T-helper 2 cell treated with Interferon-gamma antibody and Interleukin-4, amounts not matched to agents 100 ng/mL and 5 ng/mL, for 36 hours (primary cell): Measurements from ENCODE around the gene AR. TPM values are rescaled to one million over a fixed set of nuclear protein-coding genes. Genes with fewer than 3 reads are reported as not detected.
"Not testable (repeated sequence)": the region's sequence is repeated elsewhere in the genome, so short reads cannot be mapped to it uniquely, and the experiment has no call there.

Experiments
- intact Hi-C: fragments of 100-400 bp; cut with micrococcal nuclease; formaldehyde crosslinking; loops from one replicate; pipeline ENCODE4 v1.15.1; 2023
- total RNA-seq: library from RNA; stranded (reverse); gene quantifications from 2 replicates; pipeline ENCODE4 v1.2.3, GENCODE V29; 2022

The AR gene
- total RNA-seq, 1 donor from 2014 or later: 0.48 TPM

DNA sequence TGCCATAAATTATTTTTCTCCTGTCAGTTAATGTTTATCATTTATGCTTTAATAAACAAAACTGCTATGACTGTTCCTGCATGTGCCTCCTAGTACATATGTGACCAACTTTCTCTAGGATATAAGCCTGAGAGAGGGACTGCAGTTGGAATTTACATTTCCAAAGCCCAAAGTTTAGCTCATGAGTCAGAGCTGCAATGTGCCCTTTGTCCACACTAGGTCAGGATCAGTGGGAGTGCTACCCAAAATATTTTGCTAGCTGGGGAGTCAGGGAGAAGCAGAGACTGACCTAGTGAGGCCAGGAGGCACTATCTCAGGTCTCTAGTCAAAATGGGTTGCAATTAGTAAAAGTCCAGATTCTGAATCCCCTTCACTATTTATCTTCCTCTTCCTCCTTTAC lies 92.7 kb downstream of the AR start:
- intact Hi-C loops: no loop called here

DNA sequence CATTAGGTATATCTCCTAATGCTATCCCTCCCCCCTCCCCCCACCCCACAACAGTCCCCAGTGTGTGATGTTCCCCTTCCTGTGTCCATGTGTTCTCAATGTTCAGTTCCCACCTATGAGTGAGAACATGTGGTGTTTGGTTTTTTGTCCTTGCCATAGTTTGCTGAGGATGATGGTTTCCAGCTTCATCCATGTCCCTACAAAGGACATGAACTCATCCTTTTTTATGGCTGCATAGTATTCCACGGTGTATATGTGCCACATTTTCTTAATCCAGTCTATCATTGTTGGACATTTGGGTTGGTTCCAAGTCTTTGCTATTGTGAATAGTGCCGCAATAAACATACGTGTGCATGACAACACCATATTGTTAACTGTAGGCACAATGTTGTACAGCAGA lies 93.5 kb downstream of the AR start:
- intact Hi-C loops: not testable (repeated sequence)

GRCh38 chrX:67648361-67648760 lies 104.5 kb downstream of the AR start:
- intact Hi-C loops: no loop called here

DNA sequence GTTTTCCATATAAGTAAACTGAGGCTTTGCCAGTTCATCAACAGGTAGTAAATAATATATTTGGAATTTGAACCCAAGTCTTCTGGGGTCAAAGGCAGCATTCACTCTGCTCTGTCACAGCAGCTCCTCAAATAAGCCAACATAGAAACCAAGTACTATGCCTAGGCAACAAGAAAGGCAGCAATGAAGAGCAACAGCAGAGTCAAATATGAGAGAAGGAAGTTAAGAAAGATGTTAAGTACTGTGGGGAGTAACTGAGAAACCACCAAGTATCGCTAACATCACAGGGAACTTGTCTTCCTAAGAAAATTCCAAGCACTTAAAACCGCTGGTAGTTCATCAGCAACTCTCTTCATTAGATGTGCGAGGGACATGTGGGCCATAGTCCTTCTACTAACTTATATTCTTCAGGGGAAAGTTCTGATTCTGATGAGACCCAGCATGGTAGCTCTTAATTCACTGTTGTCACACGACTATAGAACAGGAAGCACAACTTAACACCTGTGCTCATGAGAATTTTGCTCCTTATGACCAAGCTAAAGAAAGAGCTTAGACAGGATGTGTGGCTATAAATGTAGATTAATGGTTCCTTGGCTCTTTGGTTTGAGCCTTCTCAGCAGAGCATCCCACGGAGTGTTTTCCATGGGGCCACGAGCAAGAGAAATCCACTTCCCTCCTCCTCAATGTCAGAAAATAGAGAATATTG lies 107.8 kb downstream of the AR start:
- intact Hi-C loops: no loop called here

GRCh38 chrX:67652543-67652942 lies 108.7 kb downstream of the AR start:
- intact Hi-C loops: no loop called here

DNA sequence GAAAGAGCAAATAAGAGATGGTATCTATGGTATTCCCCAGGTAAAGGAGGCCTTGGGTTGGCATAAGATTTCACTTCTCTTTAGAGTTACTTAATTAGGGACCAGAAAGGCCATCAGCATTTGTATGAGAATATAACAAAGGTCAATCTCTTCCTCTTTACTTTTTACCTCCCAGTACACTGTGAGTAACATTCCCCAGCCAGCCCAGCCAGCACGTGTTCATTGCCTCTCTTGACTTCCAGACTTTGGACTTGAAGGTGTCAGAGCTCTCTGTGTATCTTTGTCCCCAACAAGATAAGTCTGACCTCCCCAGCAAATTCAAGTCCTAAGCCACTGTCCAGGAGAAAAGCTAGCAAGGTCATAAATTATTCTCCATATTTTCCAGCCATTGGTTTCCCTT lies 110.5 kb downstream of the AR start:
- intact Hi-C loops: no loop called here

GRCh38 chrX:67665583-67665982 lies 121.8 kb downstream of the AR start:
- intact Hi-C loops: no loop called here

GRCh38 chrX:67670717-67671116 lies 126.9 kb downstream of the AR start:
- intact Hi-C loops: not testable (repeated sequence)

DNA sequence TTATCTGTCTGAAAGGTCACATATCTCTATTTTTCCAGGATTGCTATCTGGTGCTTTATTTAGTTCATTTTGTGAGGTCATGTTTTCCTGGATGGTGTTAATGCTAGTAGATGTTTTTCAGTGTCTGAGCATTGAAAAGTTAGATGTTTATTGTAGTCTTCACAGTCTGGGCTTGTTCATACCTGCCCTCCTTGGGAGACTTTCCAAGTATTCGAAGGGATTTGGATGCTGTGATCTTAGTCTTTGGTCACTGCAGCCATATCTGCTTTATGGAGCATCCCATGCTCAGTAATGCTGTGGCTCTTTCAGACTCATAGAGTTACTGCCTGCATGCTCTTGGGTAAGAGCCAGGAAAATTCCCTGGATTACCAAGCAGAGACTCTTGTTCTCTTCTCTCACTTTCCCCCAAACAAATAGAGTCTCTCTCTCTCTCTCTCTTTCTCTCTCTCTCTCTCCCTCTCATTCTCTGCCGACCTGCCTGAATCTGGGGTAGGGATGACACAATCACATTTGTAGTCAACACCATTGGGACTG lies 130.0 kb downstream of the AR start:
- intact Hi-C loops: no loop called here

DNA sequence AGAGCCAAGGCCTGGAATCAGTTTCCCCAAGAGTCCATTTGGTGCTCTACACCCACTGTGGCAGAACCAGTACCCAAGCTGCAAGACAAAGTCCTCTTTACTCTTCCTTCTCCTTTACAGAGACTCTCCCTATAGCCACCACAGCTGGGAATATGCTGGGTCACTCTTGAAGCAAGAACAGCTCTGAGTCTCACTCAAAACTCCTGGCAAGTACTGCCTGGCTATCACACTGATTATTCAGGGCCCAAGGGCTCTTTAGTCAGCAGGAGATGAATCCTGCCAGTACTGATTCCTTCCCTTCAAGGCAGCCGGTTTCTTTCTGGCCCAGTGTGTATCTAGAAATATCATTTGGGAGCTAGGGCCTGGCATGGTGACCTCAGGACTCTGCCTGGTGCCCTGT lies 130.9 kb downstream of the AR start:
- intact Hi-C loops: no loop called here

DNA sequence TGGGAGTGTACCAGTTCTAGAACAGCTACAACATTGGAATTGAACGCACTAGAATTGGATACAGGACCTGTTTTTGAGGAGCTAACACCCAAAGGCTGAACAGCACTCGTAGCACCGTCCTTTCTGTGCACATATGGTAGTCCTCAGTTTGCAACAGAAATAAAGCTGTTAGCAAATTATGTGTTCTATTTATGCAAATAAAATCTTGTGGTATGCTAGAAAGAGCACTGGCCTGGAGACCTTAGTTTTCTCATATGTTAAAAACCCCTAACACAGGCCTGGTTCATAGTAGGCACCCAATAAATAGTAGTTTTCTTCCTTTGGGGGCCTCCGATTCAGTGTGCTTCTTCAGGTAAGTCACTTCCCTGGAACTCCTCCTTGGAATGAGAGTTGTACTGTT lies 140.3 kb downstream of the AR start:
- intact Hi-C loops: no loop called here

GRCh38 chrX:67692246-67692645 lies 148.4 kb downstream of the AR start:
- intact Hi-C loops: no loop called here

DNA sequence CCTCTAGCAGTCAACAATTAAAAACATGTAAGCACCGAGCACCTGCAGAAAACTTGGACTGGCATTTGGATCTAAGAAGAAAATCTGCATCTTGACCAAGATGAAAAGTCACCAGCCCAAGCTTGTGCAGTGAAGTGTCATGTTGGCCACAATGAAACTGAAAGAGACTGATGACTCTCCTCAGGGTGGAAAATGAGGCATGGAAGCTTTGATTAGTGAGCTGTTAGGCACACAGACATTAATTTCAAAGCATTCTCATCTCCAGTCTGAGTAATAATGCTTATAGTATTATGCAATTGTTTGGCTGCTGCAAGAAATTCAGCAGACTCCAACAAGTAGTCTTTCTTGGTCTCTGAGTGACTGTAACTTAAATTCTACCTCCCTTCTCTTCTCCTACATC lies 150.1 kb downstream of the AR start:
- intact Hi-C loops: no loop called here

GRCh38 chrX:67697452-67697851 lies 153.6 kb downstream of the AR start:
- intact Hi-C loops: no loop called here

DNA sequence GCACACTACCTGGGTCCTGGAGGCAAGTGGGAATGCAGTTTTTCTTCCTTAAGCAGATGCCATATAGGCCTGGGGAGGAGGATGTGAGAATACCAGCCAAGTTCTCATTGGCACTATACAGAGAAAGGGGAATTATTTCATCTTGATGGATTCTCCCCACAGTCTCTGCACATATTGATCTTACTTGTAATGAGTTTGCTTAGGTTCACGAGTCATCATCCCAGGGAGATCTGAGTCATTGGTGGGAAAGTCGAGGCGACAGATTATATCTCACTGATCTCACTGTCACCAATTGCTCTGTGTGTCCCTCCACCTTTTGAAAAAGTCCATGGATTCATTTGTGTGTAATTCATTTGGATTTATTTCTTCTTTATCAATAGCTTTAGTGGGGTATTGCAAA lies 156.8 kb downstream of the AR start:
- intact Hi-C loops: no loop called here

- intact Hi-C loops: no loop called here
Measured at GRCh38 chrX:67714004-67714403, 170.2 kb downstream of the AR start.

GRCh38 chrX:67717571-67717970 lies 173.8 kb downstream of the AR start:
- intact Hi-C loops: no loop called here

GRCh38 chrX:67718926-67719325 lies 175.1 kb downstream of the AR start:
- intact Hi-C loops: no loop called here

GRCh38 chrX:67720344-67720743 lies 176.5 kb downstream of the AR start:
- intact Hi-C loops: no loop called here

- intact Hi-C loops: no loop called here
Measured at GRCh38 chrX:67721321-67721720, 177.5 kb downstream of the AR start.

- intact Hi-C loops: no loop called here
Measured at GRCh38 chrX:67723580-67724351, 179.9 kb downstream of the AR start.

GRCh38 chrX:67724359-67725110 lies 180.7 kb downstream of the AR start:
- intact Hi-C loops: no loop called here
